WTC11 (cell line): ENCODE data around the gene BBS4. TPM values are rescaled to one million over a fixed set of nuclear protein-coding genes. Genes with fewer than 3 reads are reported as not detected.

Source experiments
- ATAC-seq: fragments of 200-7000 bp; cut with Tn5 transposase; 2 replicates; pipeline ENCODE4 v1.10.0; 2021; ENCODE audit warnings: mild to moderate bottlenecking, moderate library complexity
- CTCF ChIA-PET: fragments of 300-600 bp; sonication (Branson Sonifier 250); formaldehyde crosslinking; loops from one replicate; lab custom pipeline; 2021; ENCODE audit warnings: antibody characterized with exemption; lab: Charles Lee
- POLR2A ChIA-PET: fragments of 350-600 bp; sonication (Branson Sonifier 250); formaldehyde crosslinking; loops from one replicate; lab custom pipeline; 2021; ENCODE audit warnings: antibody characterized with exemption; lab: Charles Lee
- DNase-seq: peaks from one replicate; pipeline ENCODE4 v3.0.0; 2021; ENCODE audit warnings: low spot score
- H3K27ac Mint-ChIP-seq: 2 replicates; pipeline ENCODE4 v1.8.0; 2021; ENCODE audit warnings: mixed read lengths
- H3K27me3 Mint-ChIP-seq: 2 replicates; pipeline ENCODE4 v1.8.0; 2021; ENCODE audit warnings: low read depth, mild to moderate bottlenecking, moderate library complexity, mixed read lengths
- H3K36me3 Mint-ChIP-seq: 2 replicates; pipeline ENCODE4 v1.8.0; 2021; ENCODE audit warnings: mixed read lengths
- H3K4me1 Mint-ChIP-seq: 2 replicates; pipeline ENCODE4 v1.8.0; 2022; ENCODE audit warnings: mixed read lengths
- H3K4me3 Mint-ChIP-seq: 2 replicates; pipeline ENCODE4 v1.8.0; 2021; ENCODE audit warnings: mild to moderate bottlenecking, moderate library complexity, mixed read lengths
- H3K9me3 Mint-ChIP-seq: 2 replicates; pipeline ENCODE4 v1.8.0; 2021; ENCODE audit warnings: mixed read lengths
- CREM ChIP-seq: sonication (generic); formaldehyde crosslinking; IDR thresholded peaks from 2 replicates; pipeline ENCODE4 v1.8.1; 2022; ENCODE audit warnings: mild to moderate bottlenecking, missing genetic modification reagents, moderate library complexity
- NR1H2 ChIP-seq: sonication (generic); formaldehyde crosslinking; IDR thresholded peaks from 2 replicates; pipeline ENCODE4 v1.9.0; 2021; ENCODE audit warnings: mild to moderate bottlenecking, moderate library complexity, missing genetic modification reagents
- NR2C2 ChIP-seq: sonication (generic); formaldehyde crosslinking; IDR thresholded peaks from 2 replicates; pipeline ENCODE4 v1.8.0; 2022; ENCODE audit warnings: mild to moderate bottlenecking, missing genetic modification reagents
- OVOL2 ChIP-seq: fragments of 250-450 bp; sonication (Bioruptor Pico); IDR thresholded peaks from 2 replicates; pipeline ENCODE4 v1.9.0; 2021; ENCODE audit warnings: mild to moderate bottlenecking, borderline replicate concordance
- PRRX2 ChIP-seq: fragments of 250-450 bp; sonication (Bioruptor Pico); IDR thresholded peaks from 2 replicates; pipeline ENCODE4 v1.8.0; 2021; ENCODE audit warnings: mild to moderate bottlenecking
- ZNF416 ChIP-seq: fragments of 250-450 bp; sonication (Bioruptor Pico); IDR thresholded peaks from 2 replicates; pipeline ENCODE4 v1.9.0; 2021; ENCODE audit warnings: mild to moderate bottlenecking, inconsistent platforms
- total RNA-seq: library from RNA; stranded (reverse); gene quantifications from 3 replicates; pipeline ENCODE4 v1.2.3, GENCODE V29; 2021
- TF ChIP-seq, protein P1 (sequence below): fragments of 250-450 bp; sonication (Bioruptor Pico); conservative IDR thresholded peaks from 2 replicates; pipeline ENCODE4 v1.9.0; 2021; ENCODE audit warnings: mild to moderate bottlenecking
- TF ChIP-seq, protein P2 (sequence below): sonication (generic); formaldehyde crosslinking; IDR thresholded peaks from 2 replicates; pipeline ENCODE4 v1.8.1; 2022; ENCODE audit warnings: mild to moderate bottlenecking, missing genetic modification reagents, moderate library complexity, borderline replicate concordance
- TF ChIP-seq, protein P3 (sequence below): sonication (generic); formaldehyde crosslinking; IDR thresholded peaks from 2 replicates; pipeline ENCODE4 v1.8.0; 2022; ENCODE audit warnings: mild to moderate bottlenecking, missing genetic modification reagents
- TF ChIP-seq, protein P4 (sequence below): sonication (generic); formaldehyde crosslinking; IDR thresholded peaks from 2 replicates; pipeline ENCODE4 v1.8.0; 2023; ENCODE audit warnings: missing genetic modification reagents
- TF ChIP-seq, protein P5 (sequence below): sonication (generic); formaldehyde crosslinking; IDR thresholded peaks from 2 replicates; pipeline ENCODE4 v1.8.1; 2023; ENCODE audit warnings: mild to moderate bottlenecking, moderate library complexity, missing genetic modification reagents
- TF ChIP-seq, protein P6 (sequence below): sonication (generic); formaldehyde crosslinking; conservative IDR thresholded peaks from 2 replicates; pipeline ENCODE4 v1.8.1; 2022; ENCODE audit warnings: mild to moderate bottlenecking, missing genetic modification reagents
- TF ChIP-seq, protein P7 (sequence below): sonication (generic); formaldehyde crosslinking; IDR thresholded peaks from 2 replicates; pipeline ENCODE4 v1.8.0; 2022; ENCODE audit warnings: mild to moderate bottlenecking, missing genetic modification reagents
- TF ChIP-seq, protein P8 (sequence below): sonication (generic); formaldehyde crosslinking; IDR thresholded peaks from 2 replicates; pipeline ENCODE4 v1.8.1; 2023; ENCODE audit warnings: mild to moderate bottlenecking, missing genetic modification reagents
- TF ChIP-seq, protein P9 (sequence below): sonication (generic); formaldehyde crosslinking; IDR thresholded peaks from 2 replicates; pipeline ENCODE4 v1.8.1; 2022; ENCODE audit warnings: low read depth, missing genetic modification reagents, borderline replicate concordance

Gene BBS4
- total RNA-seq, 1 experiment from 2014 or later, result 35.6 TPM

DNA sequence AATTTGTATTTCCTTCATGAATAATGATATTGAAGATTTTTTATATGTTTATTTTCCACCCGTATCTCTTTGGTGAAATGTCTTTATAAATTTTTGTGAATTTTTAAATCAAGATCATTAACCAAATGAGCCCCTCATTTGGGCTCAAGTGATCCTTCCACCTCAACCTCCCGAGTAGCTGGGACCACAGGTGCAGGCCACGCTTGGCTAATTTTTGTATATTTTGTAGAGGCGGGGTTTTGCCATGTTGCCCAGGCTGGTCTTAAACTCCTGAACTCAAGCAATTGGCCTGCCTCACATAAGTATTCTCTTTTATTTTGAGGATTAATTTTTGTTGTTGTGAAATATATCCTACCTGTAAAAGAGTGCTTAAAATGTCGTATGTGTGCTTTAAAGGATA, 4.9 kb downstream of the BBS4 start (continued):
- TF ChIP-seq, protein P1, sequence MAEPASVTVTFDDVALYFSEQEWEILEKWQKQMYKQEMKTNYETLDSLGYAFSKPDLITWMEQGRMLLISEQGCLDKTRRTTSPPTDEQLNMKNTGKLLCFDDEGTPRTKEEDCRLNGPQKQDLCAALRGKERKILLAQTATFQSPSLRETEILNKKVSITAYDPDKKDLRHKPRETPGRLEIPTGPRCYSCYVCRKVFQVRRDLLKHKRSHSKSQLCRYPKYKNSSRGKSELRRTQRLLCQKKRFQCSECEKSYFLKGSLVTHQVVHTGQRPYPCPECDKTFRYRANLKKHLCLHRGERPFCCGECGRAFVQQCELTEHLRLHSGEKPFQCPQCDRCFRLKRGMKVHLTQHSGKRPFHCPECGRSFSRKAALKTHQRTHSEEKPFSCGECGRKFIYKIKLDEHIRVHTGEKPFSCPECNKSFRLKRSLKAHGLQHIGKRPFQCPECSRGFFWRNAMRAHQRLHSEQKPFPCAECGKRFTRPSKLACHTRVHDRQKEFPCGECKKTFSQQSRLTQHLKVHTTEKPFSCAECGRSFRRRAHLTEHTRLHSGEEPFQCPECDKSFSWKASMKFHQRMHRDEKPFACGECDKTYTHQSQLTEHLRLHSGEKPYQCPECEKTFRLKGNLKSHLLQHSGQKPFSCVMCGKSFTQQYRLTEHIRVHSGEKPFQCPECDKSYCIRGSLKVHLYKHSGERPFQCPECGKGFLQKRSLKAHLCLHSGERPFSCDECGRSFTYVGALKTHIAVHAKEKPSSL (CRISPR knock-in tag), result no peak
- TF ChIP-seq, all 79 proteins: peak for 0

DNA sequence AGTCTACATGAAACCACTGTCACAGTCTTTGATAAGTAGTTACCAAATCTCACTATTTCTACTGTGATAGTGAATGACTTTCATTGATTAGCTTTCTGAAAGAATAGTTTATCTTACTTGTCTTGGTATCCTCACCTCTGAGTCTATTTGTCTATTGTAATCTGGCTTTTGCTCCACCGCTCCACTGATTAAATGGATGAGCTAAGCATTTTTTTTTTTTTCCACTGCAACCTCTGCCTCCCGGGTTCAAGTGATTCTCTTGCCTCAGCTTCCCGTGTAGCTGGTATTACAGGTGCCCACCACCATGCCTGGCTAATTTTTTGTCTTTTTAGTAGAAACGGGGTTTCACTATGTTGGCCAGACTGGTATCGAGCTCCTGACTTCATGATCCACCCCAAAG, 12.9 kb downstream of the BBS4 start:
- H3K4me1 Mint-ChIP-seq, result no peaks in the 10 kb centered on the region
- DNase-seq (no peak), ATAC-seq (no peak)
- H3K27me3 Mint-ChIP-seq, result no peaks in the 10 kb centered on the region
- no peak overlapping the region for H3K27ac Mint-ChIP-seq
- TF ChIP-seq OVOL2 (no peak), NR1H2 (CRISPR knock-in tag) (no peak), CREM (CRISPR knock-in tag) (no peak), ZNF416 (CRISPR knock-in tag) (no peak), PRRX2 (CRISPR knock-in tag) (no peak), NR2C2 (CRISPR knock-in tag) (no peak)
- TF ChIP-seq, protein P2, sequence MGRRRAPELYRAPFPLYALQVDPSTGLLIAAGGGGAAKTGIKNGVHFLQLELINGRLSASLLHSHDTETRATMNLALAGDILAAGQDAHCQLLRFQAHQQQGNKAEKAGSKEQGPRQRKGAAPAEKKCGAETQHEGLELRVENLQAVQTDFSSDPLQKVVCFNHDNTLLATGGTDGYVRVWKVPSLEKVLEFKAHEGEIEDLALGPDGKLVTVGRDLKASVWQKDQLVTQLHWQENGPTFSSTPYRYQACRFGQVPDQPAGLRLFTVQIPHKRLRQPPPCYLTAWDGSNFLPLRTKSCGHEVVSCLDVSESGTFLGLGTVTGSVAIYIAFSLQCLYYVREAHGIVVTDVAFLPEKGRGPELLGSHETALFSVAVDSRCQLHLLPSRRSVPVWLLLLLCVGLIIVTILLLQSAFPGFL, result no peak
- TF ChIP-seq, protein P3, sequence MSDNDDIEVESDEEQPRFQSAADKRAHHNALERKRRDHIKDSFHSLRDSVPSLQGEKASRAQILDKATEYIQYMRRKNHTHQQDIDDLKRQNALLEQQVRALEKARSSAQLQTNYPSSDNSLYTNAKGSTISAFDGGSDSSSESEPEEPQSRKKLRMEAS (CRISPR knock-in tag), result no peak
- TF ChIP-seq, protein P4, sequence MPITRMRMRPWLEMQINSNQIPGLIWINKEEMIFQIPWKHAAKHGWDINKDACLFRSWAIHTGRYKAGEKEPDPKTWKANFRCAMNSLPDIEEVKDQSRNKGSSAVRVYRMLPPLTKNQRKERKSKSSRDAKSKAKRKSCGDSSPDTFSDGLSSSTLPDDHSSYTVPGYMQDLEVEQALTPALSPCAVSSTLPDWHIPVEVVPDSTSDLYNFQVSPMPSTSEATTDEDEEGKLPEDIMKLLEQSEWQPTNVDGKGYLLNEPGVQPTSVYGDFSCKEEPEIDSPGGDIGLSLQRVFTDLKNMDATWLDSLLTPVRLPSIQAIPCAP, result no peak
- TF ChIP-seq, protein P5, sequence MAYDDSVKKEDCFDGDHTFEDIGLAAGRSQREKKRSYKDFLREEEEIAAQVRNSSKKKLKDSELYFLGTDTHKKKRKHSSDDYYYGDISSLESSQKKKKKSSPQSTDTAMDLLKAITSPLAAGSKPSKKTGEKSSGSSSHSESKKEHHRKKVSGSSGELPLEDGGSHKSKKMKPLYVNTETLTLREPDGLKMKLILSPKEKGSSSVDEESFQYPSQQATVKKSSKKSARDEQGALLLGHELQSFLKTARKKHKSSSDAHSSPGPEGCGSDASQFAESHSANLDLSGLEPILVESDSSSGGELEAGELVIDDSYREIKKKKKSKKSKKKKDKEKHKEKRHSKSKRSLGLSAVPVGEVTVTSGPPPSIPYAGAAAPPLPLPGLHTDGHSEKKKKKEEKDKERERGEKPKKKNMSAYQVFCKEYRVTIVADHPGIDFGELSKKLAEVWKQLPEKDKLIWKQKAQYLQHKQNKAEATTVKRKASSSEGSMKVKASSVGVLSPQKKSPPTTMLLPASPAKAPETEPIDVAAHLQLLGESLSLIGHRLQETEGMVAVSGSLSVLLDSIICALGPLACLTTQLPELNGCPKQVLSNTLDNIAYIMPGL (CRISPR knock-in tag), result no peak
- TF ChIP-seq, all 79 proteins: peak for 0
- Mint-ChIP-seq H3K36me3 (no peaks in the 10 kb centered on the region), H3K4me3 (no peak overlapping the region), H3K9me3 (no peaks in the 10 kb centered on the region)
- ChIA-PET CTCF (interaction anchor here (1.1 kb wide), 1 partner anchor 23 kb away, joined by 4 read pairs; no protein-coding TSS in a partner anchor), POLR2A (no interaction called here)

DNA sequence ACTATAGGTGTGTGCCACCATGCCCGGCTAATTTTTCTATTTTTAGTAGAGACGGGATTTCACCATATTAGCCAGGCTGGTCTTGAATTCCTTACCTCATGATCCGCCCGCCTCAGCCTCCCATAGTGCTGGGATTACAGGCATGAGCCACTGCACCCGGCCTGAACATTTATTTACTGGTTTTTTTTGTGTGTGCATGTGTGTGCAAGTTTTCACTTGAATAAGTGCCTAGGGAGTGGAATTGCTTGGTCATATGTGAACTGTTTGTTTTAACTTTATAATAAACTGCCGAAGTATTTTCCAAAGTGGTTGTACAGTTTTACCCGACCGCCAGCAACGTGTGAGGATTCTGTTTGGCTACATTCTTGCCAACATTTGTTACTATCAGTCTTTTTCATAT, 14.1 kb downstream of the BBS4 start:
- CTCF ChIA-PET, result no interaction called here
- no peaks in the 10 kb centered on the region for H3K9me3 Mint-ChIP-seq
- POLR2A ChIA-PET, result no interaction called here
- H3K27ac Mint-ChIP-seq, result no peak overlapping the region
- no peaks in the 10 kb centered on the region for H3K4me1 Mint-ChIP-seq
- no peaks in the 10 kb centered on the region for H3K27me3 Mint-ChIP-seq
- ATAC-seq, result no peak
- no peak for DNase-seq
- no peaks in the 10 kb centered on the region for H3K36me3 Mint-ChIP-seq
- no peak overlapping the region for H3K4me3 Mint-ChIP-seq
- TF ChIP-seq, protein P4, result no peak
- TF ChIP-seq, protein P2, result no peak
- TF ChIP-seq, protein P6, sequence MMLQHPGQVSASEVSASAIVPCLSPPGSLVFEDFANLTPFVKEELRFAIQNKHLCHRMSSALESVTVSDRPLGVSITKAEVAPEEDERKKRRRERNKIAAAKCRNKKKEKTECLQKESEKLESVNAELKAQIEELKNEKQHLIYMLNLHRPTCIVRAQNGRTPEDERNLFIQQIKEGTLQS (CRISPR knock-in tag), result no peak
- TF ChIP-seq, protein P7, sequence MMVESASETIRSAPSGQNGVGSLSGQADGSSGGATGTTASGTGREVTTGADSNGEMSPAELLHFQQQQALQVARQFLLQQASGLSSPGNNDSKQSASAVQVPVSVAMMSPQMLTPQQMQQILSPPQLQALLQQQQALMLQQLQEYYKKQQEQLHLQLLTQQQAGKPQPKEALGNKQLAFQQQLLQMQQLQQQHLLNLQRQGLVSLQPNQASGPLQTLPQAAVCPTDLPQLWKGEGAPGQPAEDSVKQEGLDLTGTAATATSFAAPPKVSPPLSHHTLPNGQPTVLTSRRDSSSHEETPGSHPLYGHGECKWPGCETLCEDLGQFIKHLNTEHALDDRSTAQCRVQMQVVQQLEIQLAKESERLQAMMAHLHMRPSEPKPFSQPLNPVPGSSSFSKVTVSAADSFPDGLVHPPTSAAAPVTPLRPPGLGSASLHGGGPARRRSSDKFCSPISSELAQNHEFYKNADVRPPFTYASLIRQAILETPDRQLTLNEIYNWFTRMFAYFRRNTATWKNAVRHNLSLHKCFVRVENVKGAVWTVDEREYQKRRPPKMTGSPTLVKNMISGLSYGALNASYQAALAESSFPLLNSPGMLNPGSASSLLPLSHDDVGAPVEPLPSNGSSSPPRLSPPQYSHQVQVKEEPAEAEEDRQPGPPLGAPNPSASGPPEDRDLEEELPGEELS, result no peak
- TF ChIP-seq, protein P8, sequence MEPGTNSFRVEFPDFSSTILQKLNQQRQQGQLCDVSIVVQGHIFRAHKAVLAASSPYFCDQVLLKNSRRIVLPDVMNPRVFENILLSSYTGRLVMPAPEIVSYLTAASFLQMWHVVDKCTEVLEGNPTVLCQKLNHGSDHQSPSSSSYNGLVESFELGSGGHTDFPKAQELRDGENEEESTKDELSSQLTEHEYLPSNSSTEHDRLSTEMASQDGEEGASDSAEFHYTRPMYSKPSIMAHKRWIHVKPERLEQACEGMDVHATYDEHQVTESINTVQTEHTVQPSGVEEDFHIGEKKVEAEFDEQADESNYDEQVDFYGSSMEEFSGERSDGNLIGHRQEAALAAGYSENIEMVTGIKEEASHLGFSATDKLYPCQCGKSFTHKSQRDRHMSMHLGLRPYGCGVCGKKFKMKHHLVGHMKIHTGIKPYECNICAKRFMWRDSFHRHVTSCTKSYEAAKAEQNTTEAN (CRISPR knock-in tag), result no peak
- TF ChIP-seq, protein P9, sequence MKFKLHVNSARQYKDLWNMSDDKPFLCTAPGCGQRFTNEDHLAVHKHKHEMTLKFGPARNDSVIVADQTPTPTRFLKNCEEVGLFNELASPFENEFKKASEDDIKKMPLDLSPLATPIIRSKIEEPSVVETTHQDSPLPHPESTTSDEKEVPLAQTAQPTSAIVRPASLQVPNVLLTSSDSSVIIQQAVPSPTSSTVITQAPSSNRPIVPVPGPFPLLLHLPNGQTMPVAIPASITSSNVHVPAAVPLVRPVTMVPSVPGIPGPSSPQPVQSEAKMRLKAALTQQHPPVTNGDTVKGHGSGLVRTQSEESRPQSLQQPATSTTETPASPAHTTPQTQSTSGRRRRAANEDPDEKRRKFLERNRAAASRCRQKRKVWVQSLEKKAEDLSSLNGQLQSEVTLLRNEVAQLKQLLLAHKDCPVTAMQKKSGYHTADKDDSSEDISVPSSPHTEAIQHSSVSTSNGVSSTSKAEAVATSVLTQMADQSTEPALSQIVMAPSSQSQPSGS, result no peak
